NB4 (cell line): ENCODE results near the gene ARL5C.

Source experiments
- CTCF ChIP-seq: IDR thresholded peaks from one replicate; pipeline ENCODE4 v1.5.1; 2012; ENCODE audit warnings: low read depth, low read length
- POLR2A ChIP-seq: IDR thresholded peaks from 2 replicates; pipeline ENCODE4 v1.6.1; 2011; ENCODE audit warnings: mild to moderate bottlenecking; ENCODE audit not compliant: insufficient read length; ENCODE audit errors: extremely low read depth
- TF ChIP-seq, protein P1 (sequence below): IDR thresholded peaks from 2 replicates; pipeline ENCODE4 v1.6.1; 2011; ENCODE audit warnings: low read depth, low read length

- TF ChIP-seq CTCF (no peak), POLR2A (no peak)
- TF ChIP-seq, protein P1, sequence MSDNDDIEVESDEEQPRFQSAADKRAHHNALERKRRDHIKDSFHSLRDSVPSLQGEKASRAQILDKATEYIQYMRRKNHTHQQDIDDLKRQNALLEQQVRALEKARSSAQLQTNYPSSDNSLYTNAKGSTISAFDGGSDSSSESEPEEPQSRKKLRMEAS, result no peak
Measured at GRCh38 chr17:39196241-39196807, 30.4 kb upstream of the ARL5C start.
